Measurements from ENCODE around the gene SRPX2.
"Not testable (repeated sequence)": the region's sequence is repeated elsewhere in the genome, so short reads cannot be mapped to it uniquely, and the experiment has no call there.

SRPX2 gene

DNA sequence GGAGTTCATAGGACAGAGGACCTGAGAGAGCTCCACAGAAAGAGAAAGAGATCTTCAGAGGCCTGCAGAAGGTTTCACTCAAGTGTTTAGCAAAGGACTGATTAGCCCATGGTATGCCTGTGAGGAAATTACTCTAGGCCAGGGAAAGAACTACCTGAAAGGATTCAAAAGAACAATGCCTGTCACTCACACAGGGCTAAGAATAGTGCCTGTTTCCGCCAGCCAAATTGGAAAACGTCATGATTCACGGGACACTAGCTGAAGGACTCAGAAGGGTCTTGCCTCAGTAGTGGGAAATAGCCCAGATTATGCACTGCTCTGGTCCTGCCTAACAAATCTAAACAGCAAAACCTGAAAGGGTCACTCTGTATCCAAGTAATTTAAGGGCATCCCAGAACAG, 66.8 kb downstream of the SRPX2 start:
- H3K9me3 Mint-ChIP-seq, result peaks cover 33% of the 10 kb centered on the region
- no peak overlapping the region for H3K27ac Mint-ChIP-seq
- H3K4me1 Mint-ChIP-seq, result no peaks in the 10 kb centered on the region
- peaks cover 4% of the 10 kb centered on the region for H3K27me3 Mint-ChIP-seq (ENCODE audit: low read depth, poor library complexity)
- DNase-seq, result no peak
- TF ChIP-seq, protein P1, sequence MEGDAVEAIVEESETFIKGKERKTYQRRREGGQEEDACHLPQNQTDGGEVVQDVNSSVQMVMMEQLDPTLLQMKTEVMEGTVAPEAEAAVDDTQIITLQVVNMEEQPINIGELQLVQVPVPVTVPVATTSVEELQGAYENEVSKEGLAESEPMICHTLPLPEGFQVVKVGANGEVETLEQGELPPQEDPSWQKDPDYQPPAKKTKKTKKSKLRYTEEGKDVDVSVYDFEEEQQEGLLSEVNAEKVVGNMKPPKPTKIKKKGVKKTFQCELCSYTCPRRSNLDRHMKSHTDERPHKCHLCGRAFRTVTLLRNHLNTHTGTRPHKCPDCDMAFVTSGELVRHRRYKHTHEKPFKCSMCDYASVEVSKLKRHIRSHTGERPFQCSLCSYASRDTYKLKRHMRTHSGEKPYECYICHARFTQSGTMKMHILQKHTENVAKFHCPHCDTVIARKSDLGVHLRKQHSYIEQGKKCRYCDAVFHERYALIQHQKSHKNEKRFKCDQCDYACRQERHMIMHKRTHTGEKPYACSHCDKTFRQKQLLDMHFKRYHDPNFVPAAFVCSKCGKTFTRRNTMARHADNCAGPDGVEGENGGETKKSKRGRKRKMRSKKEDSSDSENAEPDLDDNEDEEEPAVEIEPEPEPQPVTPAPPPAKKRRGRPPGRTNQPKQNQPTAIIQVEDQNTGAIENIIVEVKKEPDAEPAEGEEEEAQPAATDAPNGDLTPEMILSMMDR (IDR thresholded peaks at IDR 0.05), result no peak
- H3K36me3 Mint-ChIP-seq (ENCODE audit: low read depth), result no peaks in the 10 kb centered on the region
- H3K4me3 Mint-ChIP-seq, result no peak overlapping the region

DNA sequence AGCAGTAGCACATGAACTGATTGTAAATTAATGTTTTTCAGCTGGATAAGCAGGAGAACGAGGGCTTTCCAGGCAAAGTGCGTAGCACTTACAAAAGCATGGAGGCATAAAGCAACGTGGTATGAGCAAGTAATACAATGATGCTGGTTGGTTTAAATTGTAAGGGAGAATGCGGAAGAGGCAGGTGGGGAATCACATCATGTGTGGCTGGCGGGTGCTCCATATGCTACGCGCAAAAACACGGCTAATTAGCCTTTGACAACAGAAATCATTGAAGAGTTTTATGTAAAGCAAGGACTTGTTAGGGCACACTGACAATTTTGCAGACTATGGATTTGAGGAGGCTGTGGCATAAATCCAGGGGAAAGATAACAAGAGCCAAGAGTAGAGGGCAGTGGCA, 73.4 kb downstream of the SRPX2 start:
- Mint-ChIP-seq H3K9me3 (peaks cover 37% of the 10 kb centered on the region), H3K4me1 (no peaks in the 10 kb centered on the region), H3K4me3 (no peak overlapping the region), H3K36me3 (ENCODE audit: low read depth) (peaks cover 3% of the 10 kb centered on the region), H3K27ac (no peak overlapping the region), H3K27me3 (ENCODE audit: low read depth, poor library complexity) (peaks cover 20% of the 10 kb centered on the region)
- no peak for DNase-seq
- TF ChIP-seq, protein P1 (IDR thresholded peaks at IDR 0.05), result no peak

DNA sequence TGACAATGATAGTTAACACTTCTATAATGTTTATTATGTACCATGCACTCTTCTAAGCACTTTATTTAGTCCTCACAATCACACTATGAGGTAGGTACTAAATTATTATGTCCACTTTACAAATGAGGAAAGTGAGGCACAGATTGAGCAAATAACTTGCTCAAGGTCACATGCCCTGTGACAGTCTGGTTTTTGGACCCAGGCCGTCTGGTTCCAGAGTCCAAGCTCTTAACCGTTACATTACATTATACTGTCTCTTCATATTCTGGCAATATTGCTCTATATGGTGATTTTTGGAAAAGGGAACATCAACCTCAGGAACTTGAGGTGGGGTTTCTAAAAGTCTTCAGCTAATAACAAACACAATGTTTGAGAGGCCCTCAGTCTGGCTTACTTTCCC, 75.1 kb downstream of the SRPX2 start:
- H3K27ac Mint-ChIP-seq, result no peak overlapping the region
- DNase-seq, result no peak
- H3K36me3 Mint-ChIP-seq (ENCODE audit: low read depth), result peaks cover 7% of the 10 kb centered on the region
- no peak overlapping the region for H3K4me3 Mint-ChIP-seq
- TF ChIP-seq, protein P1 (IDR thresholded peaks at IDR 0.05), result no peak
- peaks cover 20% of the 10 kb centered on the region for H3K27me3 Mint-ChIP-seq (ENCODE audit: low read depth, poor library complexity)
- peaks cover 41% of the 10 kb centered on the region for H3K9me3 Mint-ChIP-seq
- no peaks in the 10 kb centered on the region for H3K4me1 Mint-ChIP-seq

DNA sequence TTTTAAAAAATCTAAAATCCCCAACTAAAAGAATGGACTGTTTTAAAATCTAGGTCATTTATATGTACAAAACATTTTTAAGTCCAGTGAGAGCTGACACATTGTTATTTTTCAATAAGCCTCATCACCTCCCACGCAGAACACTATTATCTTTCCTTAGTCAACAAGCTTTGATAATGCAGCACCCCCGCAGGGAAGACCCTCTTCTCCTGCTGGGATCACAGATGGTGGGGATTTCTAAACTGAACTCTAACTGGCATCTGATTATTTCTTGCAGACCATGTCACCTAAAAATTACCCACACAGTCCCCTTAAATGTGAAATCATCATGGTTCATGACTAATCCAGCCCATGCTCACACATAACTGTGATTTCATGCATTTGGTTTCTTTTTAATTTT, 76.3 kb downstream of the SRPX2 start:
- H3K27ac Mint-ChIP-seq, result no peak overlapping the region
- peaks cover 46% of the 10 kb centered on the region for H3K9me3 Mint-ChIP-seq
- no peak overlapping the region for H3K4me3 Mint-ChIP-seq
- peaks cover 7% of the 10 kb centered on the region for H3K36me3 Mint-ChIP-seq (ENCODE audit: low read depth)
- no peaks in the 10 kb centered on the region for H3K4me1 Mint-ChIP-seq
- TF ChIP-seq, protein P1 (IDR thresholded peaks at IDR 0.05), result no peak
- no peak for DNase-seq
- peaks cover 17% of the 10 kb centered on the region for H3K27me3 Mint-ChIP-seq (ENCODE audit: low read depth, poor library complexity)

DNA sequence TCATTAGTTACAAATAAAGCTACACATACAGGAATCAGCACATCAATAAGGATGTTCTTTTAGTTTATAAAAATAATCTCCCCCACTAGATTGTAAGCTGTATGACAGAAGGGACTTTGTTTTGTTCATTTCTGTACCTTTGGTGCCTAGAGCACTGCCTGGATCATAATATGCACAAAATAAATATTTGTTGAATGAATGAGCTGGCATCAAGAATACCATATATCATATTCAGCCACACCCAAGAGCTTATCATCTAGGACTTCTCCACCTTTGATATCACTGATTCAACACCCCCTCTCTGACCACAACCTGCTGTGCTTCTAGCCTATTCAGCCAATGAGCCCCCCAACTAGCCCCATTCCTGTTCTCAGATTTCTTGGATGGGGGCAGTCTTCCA, 77.3 kb downstream of the SRPX2 start:
- Mint-ChIP-seq H3K9me3 (peaks cover 49% of the 10 kb centered on the region), H3K27ac (no peak overlapping the region), H3K4me3 (no peak overlapping the region), H3K27me3 (ENCODE audit: low read depth, poor library complexity) (peaks cover 20% of the 10 kb centered on the region), H3K36me3 (ENCODE audit: low read depth) (peaks cover 7% of the 10 kb centered on the region), H3K4me1 (no peaks in the 10 kb centered on the region)
- TF ChIP-seq, protein P1 (IDR thresholded peaks at IDR 0.05), result no peak
- DNase-seq, result no peak

DNA sequence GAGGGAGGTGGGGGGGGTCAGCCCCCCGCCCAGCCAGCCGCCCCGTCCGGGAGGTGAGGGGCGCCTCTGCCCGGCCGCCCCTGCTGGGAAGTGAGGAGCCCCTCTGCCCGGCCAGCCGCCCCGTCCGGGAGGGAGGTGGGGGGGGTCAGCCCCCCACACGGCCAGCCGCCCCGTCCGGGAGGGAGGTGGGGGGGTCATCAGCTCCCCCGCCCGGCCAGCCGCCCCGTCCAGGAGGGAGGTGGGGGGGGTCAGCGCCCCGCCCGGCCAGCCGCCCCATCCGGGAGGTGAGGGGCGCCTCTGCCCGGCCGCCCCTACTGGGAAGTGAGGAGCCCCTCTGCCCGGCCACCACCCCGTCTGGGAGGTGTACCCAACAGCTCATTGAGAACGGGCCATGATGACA, 80.0 kb downstream of the SRPX2 start:
- H3K27ac Mint-ChIP-seq; H3K4me3 Mint-ChIP-seq; H3K4me1 Mint-ChIP-seq; H3K36me3 Mint-ChIP-seq (ENCODE audit: low read depth); DNase-seq: not testable (repeated sequence)
- Mint-ChIP-seq H3K9me3 (peaks cover 60% of the 10 kb centered on the region), H3K27me3 (ENCODE audit: low read depth, poor library complexity) (peaks cover 31% of the 10 kb centered on the region)
